Measurements from ENCODE around the gene APOL3.
"Not testable (repeated sequence)": the region's sequence is repeated elsewhere in the genome, so short reads cannot be mapped to it uniquely, and the experiment has no call there.

The APOL3 gene

DNA sequence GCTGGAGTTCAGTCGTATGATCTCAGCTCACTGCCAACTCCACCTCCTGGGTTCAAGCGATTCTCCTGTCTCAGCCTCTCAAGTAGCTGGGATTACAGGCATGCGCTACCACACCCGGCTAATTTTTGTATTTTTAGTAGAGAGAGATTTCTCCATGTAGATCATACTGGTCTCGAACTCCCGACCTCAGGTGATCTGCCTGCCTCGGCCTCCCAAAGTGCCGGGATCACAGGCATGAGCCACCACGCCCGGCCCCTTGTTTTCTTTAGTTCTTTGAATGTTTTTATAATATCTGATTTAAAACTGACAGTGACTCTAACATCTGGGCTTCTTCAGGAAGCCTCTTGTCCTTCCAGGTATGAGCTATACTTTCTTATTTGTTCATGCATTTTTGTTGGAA is 61.0 kb downstream of the APOL3 start:
- not testable (repeated sequence) for DNase-seq

DNA sequence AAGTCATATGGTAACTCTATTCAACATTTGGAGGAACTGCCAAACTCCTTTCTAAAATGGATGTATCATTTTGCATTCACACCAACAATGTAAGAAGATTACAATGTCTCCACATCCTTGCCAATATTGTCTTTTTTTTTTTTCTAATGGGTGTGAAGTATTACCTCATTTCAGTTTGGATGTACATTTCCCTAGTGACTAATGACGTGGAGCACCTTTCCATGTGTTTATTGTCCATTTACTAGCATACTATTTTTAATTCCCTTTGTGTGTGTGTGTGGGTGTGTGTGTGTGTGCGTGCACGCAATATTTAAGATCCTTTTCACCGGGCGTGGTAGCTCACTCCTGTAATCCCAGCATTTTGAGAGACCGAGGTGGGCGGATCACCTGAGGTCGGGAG is 62.7 kb downstream of the APOL3 start:
- DNase-seq, result no peak

DNA sequence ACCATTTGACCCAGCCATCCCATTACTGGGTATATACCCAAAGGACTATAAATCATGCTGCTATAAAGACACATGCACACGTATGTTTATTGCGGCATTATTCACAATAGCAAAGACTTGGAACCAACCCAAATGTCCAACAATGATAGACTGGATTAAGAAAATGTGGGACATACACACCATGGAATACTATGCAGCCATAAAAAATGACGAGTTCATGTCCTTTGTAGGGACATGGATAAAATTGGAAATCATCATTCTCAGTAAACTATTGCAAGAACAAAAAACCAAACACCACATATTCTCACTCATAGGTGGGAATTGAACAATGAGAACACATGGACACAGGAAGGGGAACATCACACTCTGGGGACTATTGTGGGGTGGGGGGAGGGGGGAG is 69.8 kb downstream of the APOL3 start:
- not testable (repeated sequence) for DNase-seq

Data from activated T-cell treated with anti-CD3 and anti-CD28 coated beads for 4 hours (primary cell).